ENCODE results near the gene NAGLU. TPM values are rescaled to one million over a fixed set of nuclear protein-coding genes. Genes with fewer than 3 reads are reported as not detected.

NAGLU gene
- total RNA-seq, 1 donor from 2014 or later, result 17.4 TPM

- H3K36me3 Mint-ChIP-seq (ENCODE audit: low read depth), result no peaks in the 10 kb centered on the region
- peaks cover 9% of the 10 kb centered on the region for H3K4me1 Mint-ChIP-seq (ENCODE audit: low read depth)
- H3K9me3 Mint-ChIP-seq, result no peaks in the 10 kb centered on the region
- H3K4me3 Mint-ChIP-seq (ENCODE audit: low read depth), result no peak overlapping the region
- intact Hi-C loops (cut with micrococcal nuclease), result loop anchor here (10.0 kb wide), 2 partner anchors 118 to 208 kb away; no protein-coding TSS in a partner anchor
- H3K27ac Mint-ChIP-seq, result no peak overlapping the region
- no peak for DNase-seq (ENCODE audit: low spot score)
- H3K27me3 Mint-ChIP-seq (ENCODE audit: low read depth), result peaks cover 10% of the 10 kb centered on the region
Observed at GRCh38 chr17:42522798-42523278, 13.2 kb upstream of the NAGLU start.

DNA sequence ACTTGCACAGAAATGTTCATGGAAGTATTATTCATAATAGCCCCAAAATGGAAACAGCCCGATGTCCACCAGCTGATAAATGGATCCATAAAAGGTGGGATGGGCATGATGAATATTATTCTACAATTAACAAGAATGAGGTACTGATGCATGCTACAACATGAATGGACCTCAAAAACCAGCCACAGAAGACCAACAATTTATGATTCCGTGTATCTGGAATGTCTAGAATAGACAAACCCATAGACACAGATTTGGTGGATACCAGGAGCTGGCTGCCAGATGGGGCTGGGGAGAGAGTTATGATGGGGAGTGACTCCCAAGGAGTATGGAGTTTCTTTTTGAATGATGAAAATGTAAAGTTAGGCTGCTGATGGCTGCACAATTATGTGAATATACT, 10.8 kb upstream of the NAGLU start:
- Mint-ChIP-seq H3K9me3 (no peaks in the 10 kb centered on the region), H3K27ac (no peak overlapping the region), H3K4me3 (ENCODE audit: low read depth) (no peak overlapping the region), H3K4me1 (ENCODE audit: low read depth) (peaks cover 13% of the 10 kb centered on the region), H3K36me3 (ENCODE audit: low read depth) (no peaks in the 10 kb centered on the region), H3K27me3 (ENCODE audit: low read depth) (peaks cover 10% of the 10 kb centered on the region)
- intact Hi-C loops (cut with micrococcal nuclease), result loop anchor here (10.0 kb wide), 2 partner anchors 120 to 210 kb away; no protein-coding TSS in a partner anchor
- DNase-seq (ENCODE audit: low spot score), result no peak

DNA sequence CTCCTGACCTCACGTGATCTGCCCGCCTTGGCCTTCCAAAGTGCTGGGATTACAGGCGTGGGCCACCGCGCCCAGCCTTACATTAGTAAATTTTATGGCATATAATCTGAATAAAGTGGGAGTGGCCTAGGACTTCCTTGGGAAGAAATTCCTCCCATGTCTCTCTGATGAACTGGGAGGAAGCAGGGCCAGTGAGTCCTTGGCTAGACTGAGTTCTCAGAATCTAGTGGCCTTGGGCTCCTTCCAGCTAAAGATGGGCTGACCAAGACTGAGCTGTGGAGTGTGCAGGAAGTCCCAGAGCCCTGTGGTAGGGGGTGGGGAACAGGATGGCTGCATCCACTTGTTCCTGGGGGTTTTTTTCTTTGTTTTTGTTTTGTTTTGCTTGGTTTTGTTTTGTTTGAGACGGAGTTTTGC, 10.0 kb upstream of the NAGLU start:
- H3K9me3 Mint-ChIP-seq, result no peaks in the 10 kb centered on the region
- no peaks in the 10 kb centered on the region for H3K36me3 Mint-ChIP-seq (ENCODE audit: low read depth)
- H3K4me1 Mint-ChIP-seq (ENCODE audit: low read depth), result peaks cover 19% of the 10 kb centered on the region
- H3K4me3 Mint-ChIP-seq (ENCODE audit: low read depth), result no peak overlapping the region
- peaks cover 6% of the 10 kb centered on the region for H3K27me3 Mint-ChIP-seq (ENCODE audit: low read depth)
- intact Hi-C loops (cut with micrococcal nuclease), result loop anchor here (10.0 kb wide), 2 partner anchors 121 to 211 kb away; no protein-coding TSS in a partner anchor
- DNase-seq (ENCODE audit: low spot score), result no peak
- H3K27ac Mint-ChIP-seq, result no peak overlapping the region

DNA sequence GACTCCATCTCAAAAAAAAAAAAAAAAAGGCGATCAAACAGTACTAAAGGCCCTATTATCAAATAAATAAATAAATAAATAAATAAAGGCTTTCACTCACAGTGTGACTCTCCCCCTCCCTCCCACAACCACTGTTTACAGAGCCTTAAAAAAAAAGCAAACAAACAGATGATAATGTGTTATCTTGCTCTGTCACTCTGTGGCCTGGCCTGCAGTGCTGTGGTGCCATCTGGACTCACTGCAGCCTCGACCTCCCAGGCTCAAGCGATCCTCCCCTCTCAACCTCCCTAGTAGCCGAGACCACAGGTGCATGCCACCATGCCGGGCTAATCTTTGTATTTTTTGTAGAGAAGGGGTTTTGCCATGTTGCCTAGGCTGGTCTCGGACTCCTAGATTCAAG, 8.1 kb upstream of the NAGLU start:
- no peak overlapping the region for H3K27ac Mint-ChIP-seq
- no peak for DNase-seq (ENCODE audit: low spot score)
- H3K27me3 Mint-ChIP-seq (ENCODE audit: low read depth), result peaks cover 2% of the 10 kb centered on the region
- intact Hi-C loops (cut with micrococcal nuclease), result loop anchor here (10.0 kb wide), 2 partner anchors 123 to 213 kb away; no protein-coding TSS in a partner anchor
- no peaks in the 10 kb centered on the region for H3K9me3 Mint-ChIP-seq
- no peaks in the 10 kb centered on the region for H3K36me3 Mint-ChIP-seq (ENCODE audit: low read depth)
- H3K4me3 Mint-ChIP-seq (ENCODE audit: low read depth), result no peak overlapping the region
- peaks cover 26% of the 10 kb centered on the region for H3K4me1 Mint-ChIP-seq (ENCODE audit: low read depth)

DNA sequence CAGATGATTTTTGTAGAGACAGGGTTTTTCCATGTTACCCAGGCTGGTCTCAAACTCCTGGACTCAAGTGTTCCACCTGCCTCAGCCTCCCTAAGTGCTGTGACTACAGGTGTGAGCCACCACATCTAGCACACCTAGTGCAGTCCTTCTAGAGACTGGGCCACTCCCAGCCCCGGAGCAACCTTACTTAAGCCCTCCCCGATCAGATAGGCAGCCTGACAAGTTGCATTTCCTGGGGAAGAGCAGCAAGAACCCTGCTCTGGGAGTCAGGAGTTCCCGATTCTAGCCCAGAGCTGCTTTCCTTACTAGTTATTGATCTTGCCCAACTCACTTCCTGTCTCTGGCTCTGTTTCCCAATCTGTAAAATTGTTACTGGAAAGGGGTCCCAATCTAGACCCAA, 7.0 kb upstream of the NAGLU start:
- Mint-ChIP-seq H3K4me3 (ENCODE audit: low read depth) (no peak overlapping the region), H3K27me3 (ENCODE audit: low read depth) (peaks cover 8% of the 10 kb centered on the region), H3K9me3 (no peaks in the 10 kb centered on the region), H3K27ac (no peak overlapping the region), H3K4me1 (ENCODE audit: low read depth) (peaks cover 21% of the 10 kb centered on the region), H3K36me3 (ENCODE audit: low read depth) (no peaks in the 10 kb centered on the region)
- DNase-seq (ENCODE audit: low spot score), result no peak
- intact Hi-C loops (cut with micrococcal nuclease), result loop anchor here (10.0 kb wide), 2 partner anchors 124 to 214 kb away; no protein-coding TSS in a partner anchor

GRCh38 chr17:42530952-42531454, 5.0 kb upstream of the NAGLU start:
- Mint-ChIP-seq H3K36me3 (ENCODE audit: low read depth) (no peaks in the 10 kb centered on the region), H3K27ac (no peak overlapping the region), H3K4me1 (ENCODE audit: low read depth) (peaks cover 29% of the 10 kb centered on the region), H3K9me3 (no peaks in the 10 kb centered on the region), H3K27me3 (ENCODE audit: low read depth) (peaks cover 8% of the 10 kb centered on the region), H3K4me3 (ENCODE audit: low read depth) (no peak overlapping the region)
- intact Hi-C loops (cut with micrococcal nuclease), result no loop called here
- DNase-seq (ENCODE audit: low spot score), result no peak

GRCh38 chr17:42531455-42532354, 4.3 kb upstream of the NAGLU start:
- H3K27ac Mint-ChIP-seq, result no peak overlapping the region
- H3K4me3 Mint-ChIP-seq (ENCODE audit: low read depth), result peak overlapping the region; percentile 75
- intact Hi-C loops (cut with micrococcal nuclease), result no loop called here

DNA sequence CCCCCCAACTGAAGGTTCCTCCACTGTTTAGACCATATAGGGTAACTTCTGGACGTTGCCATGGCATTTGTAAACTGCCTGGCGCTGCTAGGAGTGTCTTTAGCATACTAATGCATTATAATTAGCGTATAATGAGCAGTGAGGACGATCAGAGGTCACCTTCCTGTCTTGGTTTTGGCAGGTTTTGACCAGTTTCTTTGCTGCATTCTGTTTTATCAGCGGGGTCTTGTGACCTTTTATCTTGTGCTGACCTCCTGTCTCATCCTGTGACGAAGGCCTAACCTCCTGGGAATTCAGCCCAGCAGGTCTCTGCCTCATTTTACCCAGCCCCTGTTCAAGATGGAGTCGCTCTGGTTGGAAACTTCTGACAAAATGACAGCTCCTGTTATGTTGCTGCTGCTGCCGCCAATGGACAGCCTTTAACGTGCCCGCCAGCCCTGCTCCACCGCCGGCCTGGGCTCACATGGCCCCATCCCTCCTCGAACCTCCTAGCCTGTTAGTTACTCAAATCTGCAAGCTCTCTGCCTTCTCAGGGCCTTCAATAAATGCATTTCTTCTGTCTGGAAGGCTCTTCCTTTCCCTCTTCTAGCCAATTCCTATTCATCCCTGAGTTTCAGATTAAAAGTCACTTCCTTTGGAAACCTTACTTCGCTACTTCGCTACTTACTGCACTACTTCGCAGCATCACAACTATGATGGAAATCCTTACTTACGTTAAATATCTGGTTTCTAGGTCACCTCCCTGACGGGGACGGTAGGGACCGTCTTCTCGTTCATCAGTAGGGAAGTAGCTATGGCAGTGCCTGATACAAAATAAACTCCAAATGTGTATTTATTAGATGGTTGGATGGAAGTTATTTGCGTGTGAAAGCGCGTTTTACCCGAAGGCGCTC, 640 bp upstream of the NAGLU start:
- Mint-ChIP-seq H3K4me1 (ENCODE audit: low read depth) (peaks cover 25% of the 10 kb centered on the region), H3K9me3 (no peaks in the 10 kb centered on the region)

More at GRCh38 chr17:42531455-42532354, 4.3 kb upstream of the NAGLU start:
- DNase-seq (ENCODE audit: low spot score), result peak; percentile 45
- no peaks in the 10 kb centered on the region for H3K9me3 Mint-ChIP-seq
- peaks cover 29% of the 10 kb centered on the region for H3K4me1 Mint-ChIP-seq (ENCODE audit: low read depth)
- H3K36me3 Mint-ChIP-seq (ENCODE audit: low read depth), result no peaks in the 10 kb centered on the region
- peaks cover 8% of the 10 kb centered on the region for H3K27me3 Mint-ChIP-seq (ENCODE audit: low read depth)

DNA sequence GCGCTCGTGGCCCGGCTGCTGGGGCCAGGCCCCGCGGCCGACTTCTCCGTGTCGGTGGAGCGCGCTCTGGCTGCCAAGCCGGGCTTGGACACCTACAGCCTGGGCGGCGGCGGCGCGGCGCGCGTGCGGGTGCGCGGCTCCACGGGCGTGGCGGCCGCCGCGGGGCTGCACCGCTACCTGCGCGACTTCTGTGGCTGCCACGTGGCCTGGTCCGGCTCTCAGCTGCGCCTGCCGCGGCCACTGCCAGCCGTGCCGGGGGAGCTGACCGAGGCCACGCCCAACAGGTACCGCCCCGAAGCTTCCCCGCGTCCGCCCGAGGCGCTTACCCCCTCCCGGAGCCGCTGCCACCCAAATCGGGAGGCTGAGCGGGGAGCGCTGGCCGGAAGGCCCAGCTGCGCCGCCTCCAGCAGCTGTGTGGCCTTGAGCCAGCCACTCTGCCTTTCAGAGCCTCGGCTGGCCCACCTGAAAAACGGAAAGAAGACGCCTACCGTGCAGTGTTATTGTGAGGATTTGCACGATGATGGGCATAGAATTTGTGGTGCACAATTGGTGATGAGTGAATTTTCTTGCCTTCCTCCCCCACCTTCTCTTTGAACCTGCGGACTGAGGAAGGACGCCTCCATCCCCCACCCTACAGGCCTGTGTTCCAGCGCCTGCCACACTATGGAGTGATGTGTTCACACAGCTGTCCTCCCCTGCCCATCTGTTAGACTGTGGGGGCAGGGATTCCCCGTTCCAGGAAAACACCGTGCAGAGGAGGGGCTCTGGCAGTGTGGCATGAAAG, 523 bp downstream of the NAGLU start:
- no peaks in the 10 kb centered on the region for H3K9me3 Mint-ChIP-seq
- peaks cover 8% of the 10 kb centered on the region for H3K27me3 Mint-ChIP-seq (ENCODE audit: low read depth)
- intact Hi-C loops (cut with micrococcal nuclease), result no loop called here
- DNase-seq (ENCODE audit: low spot score), result peak; percentile 74
- H3K4me1 Mint-ChIP-seq (ENCODE audit: low read depth), result peaks cover 28% of the 10 kb centered on the region
- peak overlapping the region; percentile 70 for H3K27ac Mint-ChIP-seq
- peaks cover 17% of the 10 kb centered on the region for H3K36me3 Mint-ChIP-seq (ENCODE audit: low read depth)
- peak overlapping the region; percentile 88 for H3K4me3 Mint-ChIP-seq (ENCODE audit: low read depth)

More for the DNA sequence above, 640 bp upstream of the NAGLU start:
- peak overlapping the region; percentile 89 for H3K27ac Mint-ChIP-seq
- peaks cover 9% of the 10 kb centered on the region for H3K36me3 Mint-ChIP-seq (ENCODE audit: low read depth)
- H3K4me3 Mint-ChIP-seq (ENCODE audit: low read depth), result peak overlapping the region; percentile 83
- peaks cover 8% of the 10 kb centered on the region for H3K27me3 Mint-ChIP-seq (ENCODE audit: low read depth)
- intact Hi-C loops (cut with micrococcal nuclease), result no loop called here
- DNase-seq (ENCODE audit: low spot score), result no peak

GRCh38 chr17:42537156-42537805, 1.2 kb downstream of the NAGLU start:
- DNase-seq (ENCODE audit: low spot score), result no peak
- H3K27ac Mint-ChIP-seq, result peak overlapping the region; percentile 70
- H3K4me3 Mint-ChIP-seq (ENCODE audit: low read depth), result peak overlapping the region; percentile 88
- peaks cover 25% of the 10 kb centered on the region for H3K4me1 Mint-ChIP-seq (ENCODE audit: low read depth)
- no peaks in the 10 kb centered on the region for H3K9me3 Mint-ChIP-seq
- peaks cover 8% of the 10 kb centered on the region for H3K27me3 Mint-ChIP-seq (ENCODE audit: low read depth)
- intact Hi-C loops (cut with micrococcal nuclease), result no loop called here
- peaks cover 18% of the 10 kb centered on the region for H3K36me3 Mint-ChIP-seq (ENCODE audit: low read depth)

- H3K27me3 Mint-ChIP-seq (ENCODE audit: low read depth), result peaks cover 8% of the 10 kb centered on the region
- DNase-seq (ENCODE audit: low spot score), result no peak
- no peaks in the 10 kb centered on the region for H3K9me3 Mint-ChIP-seq
- peak overlapping the region; percentile 71 for H3K27ac Mint-ChIP-seq
- H3K4me1 Mint-ChIP-seq (ENCODE audit: low read depth), result peaks cover 25% of the 10 kb centered on the region
- intact Hi-C loops (cut with micrococcal nuclease), result no loop called here
- H3K4me3 Mint-ChIP-seq (ENCODE audit: low read depth), result peak overlapping the region; percentile 76
- H3K36me3 Mint-ChIP-seq (ENCODE audit: low read depth), result peaks cover 18% of the 10 kb centered on the region
Observed at GRCh38 chr17:42537826-42538451, 1.9 kb downstream of the NAGLU start.
